Activated T-helper 1 cell treated with Interleukin-2 at 50 U/mL for 16 hours (primary cell): ENCODE measurements around the gene FLYWCH1.

Source experiments
- DNase-seq: peaks from one replicate; pipeline ENCODE4 v3.0.0-alpha.2; 2020; ENCODE audit warnings: low read depth

The FLYWCH1 gene

DNA sequence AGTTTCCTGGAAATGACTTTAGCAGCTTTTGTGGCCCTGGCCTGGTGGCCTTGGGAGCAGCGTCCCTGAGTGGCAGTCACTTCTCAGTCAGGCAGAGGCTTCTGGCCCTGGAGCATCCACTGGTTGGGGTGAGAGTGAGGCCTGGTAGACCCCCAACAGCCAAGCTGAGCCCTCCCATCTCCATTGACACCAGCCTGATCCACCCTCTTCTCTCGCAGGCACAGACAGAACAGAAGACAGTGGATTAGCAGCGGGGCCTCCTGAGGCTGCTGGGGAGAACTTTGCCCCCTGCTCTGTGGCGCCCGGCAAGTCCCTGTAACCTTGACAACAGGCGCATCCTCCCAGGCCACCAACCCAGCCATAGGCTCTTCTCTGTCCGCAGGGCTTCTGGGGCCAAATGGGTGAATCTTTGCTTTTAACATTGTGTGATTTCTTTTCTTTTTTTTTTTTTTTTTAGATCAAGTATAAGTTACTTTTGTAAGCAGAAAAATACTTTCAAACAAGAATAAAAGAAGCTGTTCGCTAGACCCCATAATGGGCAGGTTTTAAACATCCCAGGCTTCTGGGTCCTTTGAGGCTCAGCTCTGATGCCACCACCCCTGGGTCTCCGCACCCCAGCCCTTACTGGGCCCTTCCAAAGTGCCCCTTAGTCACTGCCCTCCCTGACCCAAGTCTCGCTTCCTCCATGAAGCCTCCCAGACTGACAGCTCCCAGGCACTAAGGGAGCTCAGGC, 12.7 kb upstream of the FLYWCH1 start:
- DNase-seq, result no peak

GRCh38 chr16:2899564-2900072, 12.1 kb upstream of the FLYWCH1 start:
- DNase-seq, result no peak

GRCh38 chr16:2900526-2901075, 11.1 kb upstream of the FLYWCH1 start:
- DNase-seq, result no peak

- no peak for DNase-seq
These were observed 9.2 kb upstream of the FLYWCH1 start for GRCh38 chr16:2902337-2903130.

GRCh38 chr16:2904100-2904921, 7.4 kb upstream of the FLYWCH1 start:
- peak; percentile 66 for DNase-seq

GRCh38 chr16:2904922-2905240, 6.8 kb upstream of the FLYWCH1 start:
- no peak for DNase-seq

- DNase-seq, result peak; percentile 69
These were observed 6.3 kb upstream of the FLYWCH1 start for GRCh38 chr16:2905241-2905987.

- no peak for DNase-seq
These were observed 5.7 kb upstream of the FLYWCH1 start for GRCh38 chr16:2905988-2906387.

GRCh38 chr16:2907084-2907753, 4.5 kb upstream of the FLYWCH1 start:
- DNase-seq, result peak; percentile 15

DNA sequence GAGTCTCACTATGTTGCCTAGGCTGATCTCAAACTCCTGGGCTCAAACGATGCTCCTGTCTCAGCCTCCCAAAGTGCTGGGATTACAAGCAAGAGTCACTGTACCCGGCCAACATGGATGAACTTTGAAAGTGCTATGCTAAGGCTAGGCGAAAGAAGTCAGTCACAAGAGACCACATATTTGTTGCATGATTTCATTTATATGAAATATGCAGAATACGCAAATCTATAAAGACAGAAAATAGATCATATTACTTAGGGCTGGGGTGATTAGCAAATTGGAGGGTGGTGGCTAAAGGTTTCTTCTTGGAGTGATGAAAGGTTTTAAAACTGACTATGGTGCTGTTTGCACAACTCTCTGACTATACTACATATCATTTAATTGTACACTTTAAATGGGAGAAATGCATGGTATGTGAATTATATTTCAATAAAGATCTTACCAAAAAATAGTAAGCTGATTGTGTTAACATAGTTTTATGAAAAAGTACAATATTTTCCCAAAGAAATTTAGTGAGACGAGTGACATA, 1.2 kb upstream of the FLYWCH1 start:
- no peak for DNase-seq

DNA sequence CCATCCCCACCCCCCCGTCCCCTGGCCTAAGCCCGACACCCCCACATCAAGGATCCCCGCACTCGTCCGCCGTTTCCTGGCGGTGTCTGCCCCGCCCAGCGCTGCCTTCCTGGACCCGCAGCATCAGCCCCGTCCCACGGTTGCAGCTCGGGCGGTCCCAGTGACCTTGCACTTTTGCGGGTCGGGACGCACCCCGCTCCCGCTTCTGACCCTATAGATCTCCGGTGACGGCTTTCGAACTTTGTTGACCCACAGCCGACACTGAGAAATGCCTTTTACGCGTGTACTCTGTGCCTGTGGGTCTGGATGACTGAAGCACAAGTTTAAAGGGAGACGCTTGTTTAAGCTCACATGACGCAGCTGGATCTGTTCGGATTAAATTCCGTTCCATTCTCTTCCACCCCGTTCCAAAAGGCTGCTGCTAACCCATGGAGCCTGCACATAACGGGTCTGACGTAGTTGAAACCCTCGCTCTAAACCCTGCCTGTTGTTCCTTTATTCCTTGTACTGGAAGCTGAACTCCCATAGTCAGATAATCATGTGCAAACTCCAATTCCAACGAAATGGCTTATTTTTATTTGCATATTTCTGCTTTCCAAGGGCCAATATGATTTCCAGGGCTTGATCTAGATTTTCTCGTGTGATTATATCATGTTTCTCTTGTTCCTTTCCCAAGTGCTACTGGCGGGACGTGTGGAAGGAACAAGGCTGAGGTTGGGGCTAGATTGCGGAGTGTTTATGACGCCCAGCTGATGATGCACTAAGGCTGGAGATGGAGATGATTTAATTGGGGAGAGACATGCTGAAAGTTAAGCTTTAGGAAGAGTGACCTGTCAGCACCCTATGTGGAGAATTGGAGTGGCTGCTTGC, 834 bp downstream of the FLYWCH1 start:
- DNase-seq, result peak; percentile 10

- DNase-seq, result no peak
These were observed 1.9 kb downstream of the FLYWCH1 start for GRCh38 chr16:2913603-2914002.

GRCh38 chr16:2914233-2914632, 2.5 kb downstream of the FLYWCH1 start:
- no peak for DNase-seq

GRCh38 chr16:2915196-2915929, 3.6 kb downstream of the FLYWCH1 start:
- no peak for DNase-seq

GRCh38 chr16:2919511-2920255, 8.0 kb downstream of the FLYWCH1 start:
- peak; percentile 35 for DNase-seq

DNA sequence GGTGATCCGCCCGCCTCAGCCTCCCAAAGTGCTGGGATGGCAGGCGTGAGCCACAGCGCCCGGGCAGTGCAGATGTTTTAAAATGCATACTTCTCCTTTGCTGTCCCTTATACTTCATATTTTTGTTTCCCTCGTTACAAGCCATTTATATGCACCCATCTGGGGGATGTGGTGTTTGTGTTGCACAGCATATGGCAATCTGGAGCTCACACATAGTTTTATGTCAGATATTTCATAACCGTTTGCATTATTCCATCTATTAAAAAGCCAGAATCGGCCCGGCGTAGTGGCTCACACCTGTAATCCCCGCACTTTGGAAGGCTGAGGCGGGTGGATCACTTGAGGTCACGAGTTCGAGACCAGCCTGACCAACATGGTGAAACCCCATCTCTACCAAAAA, 11.8 kb downstream of the FLYWCH1 start:
- no peak for DNase-seq

GRCh38 chr16:2924901-2925755, 13.4 kb downstream of the FLYWCH1 start:
- DNase-seq, result no peak
